GM10266 (cell line): ENCODE results near the gene SHOC2.

Experiments used
- DNase-seq: peaks from one replicate; pipeline ENCODE4 v3.0.0; 2012; ENCODE audit errors: extremely low spot score
- CTCF ChIP-seq: IDR thresholded peaks from 2 replicates; pipeline ENCODE4 v1.5.1; 2012; ENCODE audit warnings: mild to moderate bottlenecking, low read depth; ENCODE audit not compliant: control insufficient read depth, insufficient read depth; ENCODE audit errors: missing control alignments

Gene SHOC2

GRCh38 chr10:110996256-110996655 lies 76.9 kb downstream of the SHOC2 start:
- TF ChIP-seq CTCF = no peak
- no peak for DNase-seq

GRCh38 chr10:111004016-111004415 lies 84.6 kb downstream of the SHOC2 start:
- TF ChIP-seq CTCF = no peak
- no peak for DNase-seq

GRCh38 chr10:111007486-111007885 lies 88.1 kb downstream of the SHOC2 start:
- TF ChIP-seq CTCF = no peak
- DNase-seq = no peak

GRCh38 chr10:111015181-111015580 lies 95.8 kb downstream of the SHOC2 start:
- no peak for TF ChIP-seq CTCF
- DNase-seq = no peak

- no peak for DNase-seq
- no peak for TF ChIP-seq CTCF
Observed at GRCh38 chr10:111017098-111017497, 97.7 kb downstream of the SHOC2 start.

- no peak for TF ChIP-seq CTCF
- DNase-seq = no peak
Observed at GRCh38 chr10:111018021-111018420, 98.6 kb downstream of the SHOC2 start.

GRCh38 chr10:111023060-111023459 lies 103.7 kb downstream of the SHOC2 start:
- DNase-seq = no peak
- TF ChIP-seq CTCF = no peak
